Tibial nerve (tissue), 4 donors: ENCODE measurements around the gene ITGAE.

Experiments
- EP300 ChIP-seq, 2 donors: sonication (generic); formaldehyde crosslinking; IDR thresholded peaks; one replicate each; pipeline ENCODE4 v1.6.1; 2017; ENCODE audit warnings: antibody characterized with exemption in 2 of 2, mild to moderate bottlenecking in 1 of 2
- POLR2A ChIP-seq, 2 donors: fragments of 450-650 bp; IDR thresholded peaks; one replicate each; pipeline ENCODE4 v1.6.1; 2017; ENCODE audit warnings: antibody characterized with exemption in 2 of 2, mild to moderate bottlenecking in 2 of 2, moderate library complexity in 2 of 2
- TF ChIP-seq, protein P1 (sequence below), 5 experiments: fragments of 200-600 bp in 3 of 5; fragments of 450-650 bp in 2 of 5; sonication (generic) in 3 of 5; IDR thresholded peaks; one replicate each; pipeline ENCODE4 v1.5.1; 2016 to 2019; ENCODE audit warnings: antibody characterized with exemption in 5 of 5, mild to moderate bottlenecking in 3 of 5, moderate library complexity in 2 of 5

DNA sequence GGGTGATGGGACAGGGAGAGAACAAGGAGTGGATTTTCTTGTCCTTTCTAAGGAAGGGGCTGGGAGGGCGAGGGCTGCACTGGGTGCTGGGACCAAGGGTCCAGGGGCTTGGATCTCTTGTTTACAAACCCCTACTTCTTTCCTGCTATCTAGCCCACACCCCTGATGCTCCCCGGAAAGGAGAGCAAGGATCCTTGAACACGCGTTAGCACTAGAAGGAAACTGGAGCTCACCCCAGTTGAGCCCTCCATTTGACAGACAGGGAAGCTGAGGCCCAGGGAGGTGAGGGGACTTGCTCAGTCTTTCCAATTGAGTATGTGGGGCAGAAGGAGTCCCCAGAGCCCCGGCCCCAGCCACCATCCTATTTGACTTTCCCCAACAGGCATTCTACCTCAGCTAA lies 4.6 kb upstream of the ITGAE start:
- TF ChIP-seq POLR2A (IDR thresholded peaks at IDR 0.05) (no peak), EP300 (IDR thresholded peaks at IDR 0.05) (no peak)
- TF ChIP-seq, protein P1, sequence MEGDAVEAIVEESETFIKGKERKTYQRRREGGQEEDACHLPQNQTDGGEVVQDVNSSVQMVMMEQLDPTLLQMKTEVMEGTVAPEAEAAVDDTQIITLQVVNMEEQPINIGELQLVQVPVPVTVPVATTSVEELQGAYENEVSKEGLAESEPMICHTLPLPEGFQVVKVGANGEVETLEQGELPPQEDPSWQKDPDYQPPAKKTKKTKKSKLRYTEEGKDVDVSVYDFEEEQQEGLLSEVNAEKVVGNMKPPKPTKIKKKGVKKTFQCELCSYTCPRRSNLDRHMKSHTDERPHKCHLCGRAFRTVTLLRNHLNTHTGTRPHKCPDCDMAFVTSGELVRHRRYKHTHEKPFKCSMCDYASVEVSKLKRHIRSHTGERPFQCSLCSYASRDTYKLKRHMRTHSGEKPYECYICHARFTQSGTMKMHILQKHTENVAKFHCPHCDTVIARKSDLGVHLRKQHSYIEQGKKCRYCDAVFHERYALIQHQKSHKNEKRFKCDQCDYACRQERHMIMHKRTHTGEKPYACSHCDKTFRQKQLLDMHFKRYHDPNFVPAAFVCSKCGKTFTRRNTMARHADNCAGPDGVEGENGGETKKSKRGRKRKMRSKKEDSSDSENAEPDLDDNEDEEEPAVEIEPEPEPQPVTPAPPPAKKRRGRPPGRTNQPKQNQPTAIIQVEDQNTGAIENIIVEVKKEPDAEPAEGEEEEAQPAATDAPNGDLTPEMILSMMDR (IDR thresholded peaks at IDR 0.05), result no peak
